GM12892 (cell line): Measurements from ENCODE around the gene ABHD18.
"Not testable (repeated sequence)": the region's sequence is repeated elsewhere in the genome, so short reads cannot be mapped to it uniquely, and the experiment has no call there.

Experiments used
- DNase-seq: peaks from one replicate; pipeline ENCODE4 v3.0.0; 2011; ENCODE audit not compliant: insufficient read length
- FAIRE-seq: peaks from 2 replicates; lab custom pipeline; 2011; peaks lifted over from hg19 to GRCh38; lab: Jason Lieb, UNC
- POLR2A ChIP-seq: IDR thresholded peaks from 2 replicates; pipeline ENCODE4 v1.6.1; 2011; ENCODE audit warnings: low read depth, low read length, control low read depth
- POLR2AphosphoS5 ChIP-seq: IDR thresholded peaks from 2 replicates; pipeline ENCODE4 v1.6.1; 2011; ENCODE audit warnings: low read depth, low read length, control low read depth
- TAF1 ChIP-seq: IDR thresholded peaks from 2 replicates; pipeline ENCODE4 v1.6.1; 2011; ENCODE audit warnings: low read depth, mild to moderate bottlenecking, control low read depth, low read length, borderline replicate concordance

ABHD18 gene

DNA sequence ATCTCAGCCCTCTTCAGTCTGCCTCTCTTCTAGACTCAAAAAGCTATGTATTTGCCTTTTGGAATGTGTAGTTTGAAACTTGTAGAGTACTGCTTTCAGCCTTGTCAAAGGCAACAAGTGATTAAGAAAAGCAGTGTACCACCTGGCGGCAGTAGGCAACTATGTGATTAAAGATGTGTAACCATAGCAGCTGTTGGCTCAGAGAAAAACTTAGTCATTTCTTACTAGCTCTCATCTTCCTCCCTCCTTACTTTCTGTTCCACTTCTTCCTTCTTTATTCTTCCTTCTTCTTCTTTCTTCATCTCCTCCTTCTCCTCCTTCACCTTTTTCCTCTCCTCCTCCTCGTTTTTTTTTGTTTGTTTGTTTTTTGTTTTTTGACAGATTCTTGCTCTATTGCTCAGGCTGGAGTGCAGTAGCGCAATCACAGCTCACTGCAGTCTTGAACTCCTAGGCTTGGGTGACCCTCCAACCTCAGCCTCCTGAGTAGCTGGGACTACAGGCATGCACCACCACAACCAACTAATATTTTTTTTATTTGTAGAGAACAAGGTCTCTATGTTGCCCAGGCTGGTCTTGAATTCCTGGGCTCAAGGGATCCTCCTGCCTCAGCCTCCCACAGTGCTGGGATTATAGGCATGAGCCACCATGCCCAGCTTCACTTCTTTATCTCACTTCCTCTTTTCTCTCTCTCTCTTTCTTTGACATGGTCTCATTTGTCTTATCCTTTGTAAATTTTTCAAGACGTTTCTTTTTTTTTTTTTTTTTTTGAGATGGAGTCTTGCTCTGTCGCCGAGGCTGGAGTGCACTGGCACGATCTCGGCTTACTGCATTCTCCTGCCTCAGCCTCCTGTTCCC lies 32.6 kb downstream of the ABHD18 start:
- TF ChIP-seq TAF1 (no peak), POLR2AphosphoS5 (no peak), POLR2A (no peak)
- FAIRE-seq (peak; percentile 90), DNase-seq (peak; percentile 16)

DNA sequence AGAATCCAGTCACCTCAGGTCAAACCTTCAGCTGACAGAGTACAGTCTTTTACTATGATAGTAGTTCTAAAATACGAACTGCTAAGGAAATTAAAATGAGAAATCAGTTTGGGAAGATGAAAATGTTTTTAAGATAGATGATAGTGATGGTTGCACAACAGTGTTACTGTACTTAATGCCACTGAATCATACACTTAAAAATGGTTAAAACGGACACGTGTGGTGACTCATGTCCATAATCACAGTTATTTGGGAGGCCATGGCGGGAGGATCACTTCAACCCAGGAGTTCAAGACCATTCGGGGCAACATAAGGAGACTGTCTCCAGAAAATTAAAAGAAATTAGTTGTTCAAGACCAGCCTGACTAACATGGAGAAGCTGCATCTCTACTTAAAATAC lies 41.4 kb downstream of the ABHD18 start:
- DNase-seq (no peak), FAIRE-seq (no peak)
- no peak for TF ChIP-seq POLR2AphosphoS5
- TF ChIP-seq POLR2A = no peak
- no peak for TF ChIP-seq TAF1

DNA sequence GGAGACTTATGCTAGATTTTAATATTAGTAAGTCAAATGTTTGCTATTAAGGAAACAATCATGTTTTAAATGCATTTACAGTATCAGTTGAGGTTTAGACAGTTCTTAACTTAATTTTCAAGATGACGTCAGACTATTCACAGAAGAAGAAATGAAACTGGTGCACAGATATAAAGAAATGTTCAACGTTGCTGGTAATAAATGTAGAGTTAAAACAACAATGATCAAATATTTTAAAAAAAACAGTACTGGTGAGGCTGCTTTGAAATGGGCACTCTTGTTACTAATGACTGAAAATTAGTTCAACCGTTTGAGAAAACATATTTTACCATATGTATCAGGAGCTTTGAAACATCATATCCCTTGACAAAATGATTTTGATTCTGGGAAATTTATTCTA lies 44.2 kb downstream of the ABHD18 start:
- FAIRE-seq = no peak
- TF ChIP-seq POLR2AphosphoS5 (no peak), POLR2A (no peak), TAF1 (no peak)
- DNase-seq = no peak

DNA sequence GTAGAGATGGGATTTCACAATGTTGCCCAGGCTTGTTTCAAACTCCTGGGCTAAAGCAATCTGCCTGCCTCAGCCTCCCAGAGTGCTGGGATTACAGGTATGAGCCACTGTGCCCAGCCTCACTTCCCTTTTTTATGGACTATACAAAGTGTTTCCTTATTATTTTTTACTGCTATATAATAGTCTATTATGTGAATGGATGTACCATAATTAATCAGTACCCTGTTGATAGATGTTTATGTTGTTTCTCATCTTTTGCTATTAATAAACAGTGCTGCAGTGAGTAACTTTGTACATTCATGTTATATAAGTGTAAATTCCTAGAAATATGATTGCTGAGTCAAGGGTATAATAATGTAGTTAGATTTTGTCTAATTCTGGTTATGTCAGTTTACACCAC lies 60.1 kb downstream of the ABHD18 start:
- TF ChIP-seq POLR2A = no peak
- TF ChIP-seq TAF1 = no peak
- no peak for TF ChIP-seq POLR2AphosphoS5
- DNase-seq (no peak), FAIRE-seq (no peak)

DNA sequence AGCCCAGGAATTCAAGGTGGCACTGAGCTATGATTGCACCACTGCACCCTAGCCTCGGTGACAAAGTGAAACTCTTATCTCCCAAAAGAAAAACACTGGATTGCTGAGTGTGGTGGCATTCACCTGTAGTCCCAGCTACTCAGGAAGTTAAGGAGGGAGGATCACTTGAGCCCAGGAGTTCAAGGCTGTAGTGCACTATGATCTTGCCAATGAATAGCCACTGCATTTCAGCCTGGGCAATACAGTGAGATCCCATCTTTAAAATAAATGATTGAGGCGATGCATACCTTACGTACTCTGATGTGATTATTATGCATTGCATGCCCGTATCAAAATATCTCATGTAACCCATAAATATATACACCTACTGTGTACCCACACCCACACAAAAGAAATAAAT lies 64.7 kb downstream of the ABHD18 start:
- TF ChIP-seq POLR2AphosphoS5 (no peak), TAF1 (no peak), POLR2A (no peak)
- DNase-seq = no peak
- FAIRE-seq = no peak

DNA sequence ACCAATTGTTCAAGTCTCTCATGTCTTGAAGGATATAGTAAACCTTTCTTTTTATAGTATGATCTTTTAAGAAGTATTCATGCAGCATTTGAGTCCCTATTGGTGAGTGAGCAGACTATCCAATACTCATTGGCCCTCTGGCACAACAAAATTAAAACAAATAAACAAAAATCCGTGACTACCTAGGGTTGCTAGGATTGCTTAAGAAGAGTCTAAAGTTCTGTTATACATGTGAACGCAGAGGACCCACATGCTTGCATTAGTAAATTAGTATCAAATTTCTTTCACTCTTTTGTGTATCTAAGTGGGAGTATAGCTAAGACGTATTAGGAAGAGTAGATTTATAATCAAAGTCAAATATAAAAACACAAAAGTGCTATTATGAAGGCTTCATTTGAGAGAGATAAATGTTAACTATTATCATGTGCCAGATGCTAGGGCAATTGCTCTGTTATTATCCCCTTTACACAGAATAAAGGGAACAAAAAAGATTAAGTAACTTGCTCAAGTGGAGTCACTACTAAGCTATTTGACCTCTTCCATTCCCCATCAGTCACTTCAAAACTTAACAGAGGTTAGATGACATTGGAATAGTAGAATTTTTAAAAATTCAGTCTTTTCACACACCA lies 66.7 kb downstream of the ABHD18 start:
- DNase-seq = no peak
- FAIRE-seq = no peak
- TF ChIP-seq POLR2AphosphoS5 (no peak), TAF1 (no peak), POLR2A (no peak)

DNA sequence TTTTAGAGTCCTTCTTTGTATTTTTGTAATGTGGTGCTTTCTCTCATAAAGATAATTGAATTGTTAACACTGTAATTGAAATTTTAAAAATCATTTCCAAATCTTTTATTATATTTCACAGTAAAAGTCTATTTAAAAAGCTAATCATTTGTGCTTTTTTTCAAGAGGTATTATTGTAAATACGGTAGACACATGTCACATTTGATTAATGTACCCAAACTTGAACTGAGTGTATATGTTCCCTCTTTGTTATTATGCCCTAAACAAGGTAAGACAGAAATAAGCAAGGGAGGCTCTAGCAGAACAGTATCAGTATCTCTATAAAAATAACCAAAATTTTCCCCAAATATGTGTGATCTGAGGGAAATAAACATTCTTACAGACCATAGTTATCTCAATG lies 74.4 kb downstream of the ABHD18 start:
- FAIRE-seq (no peak), DNase-seq (no peak)
- TF ChIP-seq POLR2AphosphoS5 (no peak), POLR2A (no peak), TAF1 (no peak)

DNA sequence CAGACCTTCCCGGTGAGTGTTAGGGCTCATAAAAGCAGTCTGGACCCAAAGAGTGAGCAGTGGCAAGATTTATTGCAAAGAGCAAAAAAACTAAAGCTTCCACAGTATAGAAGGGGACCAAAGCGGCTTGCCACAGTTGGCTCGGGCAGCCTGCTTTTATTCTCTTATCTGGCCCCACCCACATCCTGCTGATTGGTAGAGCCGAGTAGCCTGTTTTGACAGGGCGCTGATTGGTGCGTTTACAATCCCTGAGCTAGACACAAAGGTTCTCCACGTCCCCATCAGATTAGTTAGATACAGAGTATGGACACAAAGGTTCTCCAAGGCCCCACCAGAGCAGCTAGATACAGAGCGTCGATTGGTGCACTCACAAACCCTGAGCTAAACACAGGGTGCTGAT lies 81.8 kb downstream of the ABHD18 start:
- DNase-seq, FAIRE-seq: not testable (repeated sequence)

DNA sequence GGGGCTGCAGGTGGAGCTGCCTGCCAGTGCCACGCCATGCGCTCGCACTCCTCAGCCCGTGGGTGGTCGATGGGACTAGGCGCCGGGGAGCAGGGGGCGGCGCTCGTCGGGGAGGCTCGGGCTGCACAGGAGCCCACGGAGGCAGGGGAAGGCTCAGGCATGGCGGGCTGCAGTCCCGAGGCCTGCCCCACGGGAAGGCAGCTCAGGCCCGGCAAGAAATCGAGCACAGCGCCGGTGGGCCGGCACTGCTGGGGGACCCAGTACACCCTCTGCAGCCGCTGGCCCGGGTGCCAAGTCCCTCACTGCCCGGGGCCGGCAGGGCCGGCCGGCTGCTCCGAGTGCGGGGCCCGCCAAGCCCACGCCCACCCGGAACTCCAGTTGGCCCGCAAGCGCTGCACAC lies 82.3 kb downstream of the ABHD18 start:
- not testable (repeated sequence) for FAIRE-seq, DNase-seq

DNA sequence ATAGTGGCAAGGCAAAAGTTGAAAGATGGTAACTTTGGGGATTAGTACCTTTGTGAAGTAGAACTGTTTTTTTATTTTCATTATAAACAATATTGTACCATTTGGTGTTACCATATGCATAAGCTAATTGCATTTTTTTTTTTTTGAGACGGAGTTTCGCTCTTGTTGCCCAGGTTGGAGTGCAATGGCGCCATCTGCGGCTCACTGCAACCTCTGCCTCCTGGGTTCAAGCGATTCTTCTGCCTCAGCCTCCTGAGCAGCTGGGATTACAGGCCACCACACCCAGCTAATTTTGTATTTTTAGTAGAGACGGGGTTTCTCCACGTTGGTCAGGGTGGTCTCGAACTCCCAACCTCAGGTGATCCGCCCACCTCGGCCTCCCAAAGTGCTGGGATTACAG lies 86.0 kb downstream of the ABHD18 start:
- DNase-seq, FAIRE-seq: not testable (repeated sequence)

DNA sequence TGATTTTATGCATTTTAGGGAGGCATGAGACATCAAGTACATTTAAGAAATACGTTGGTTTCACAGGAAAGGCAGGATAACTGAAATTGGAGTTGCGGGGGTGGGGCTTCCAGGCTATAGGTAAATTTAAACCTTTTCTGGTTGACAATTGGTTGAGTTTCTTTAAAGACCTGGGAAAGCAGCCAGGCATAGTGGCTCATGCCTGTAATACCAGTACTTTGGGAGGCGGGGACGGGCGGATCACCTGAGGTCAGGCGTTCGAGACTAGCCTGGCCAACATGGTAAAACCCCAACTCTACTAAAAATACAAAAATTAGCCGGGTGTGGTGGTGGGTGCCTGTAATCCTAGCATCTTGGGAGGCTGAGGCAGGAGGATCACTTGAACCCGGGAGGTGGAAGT lies 89.7 kb downstream of the ABHD18 start:
- not testable (repeated sequence) for FAIRE-seq

DNA sequence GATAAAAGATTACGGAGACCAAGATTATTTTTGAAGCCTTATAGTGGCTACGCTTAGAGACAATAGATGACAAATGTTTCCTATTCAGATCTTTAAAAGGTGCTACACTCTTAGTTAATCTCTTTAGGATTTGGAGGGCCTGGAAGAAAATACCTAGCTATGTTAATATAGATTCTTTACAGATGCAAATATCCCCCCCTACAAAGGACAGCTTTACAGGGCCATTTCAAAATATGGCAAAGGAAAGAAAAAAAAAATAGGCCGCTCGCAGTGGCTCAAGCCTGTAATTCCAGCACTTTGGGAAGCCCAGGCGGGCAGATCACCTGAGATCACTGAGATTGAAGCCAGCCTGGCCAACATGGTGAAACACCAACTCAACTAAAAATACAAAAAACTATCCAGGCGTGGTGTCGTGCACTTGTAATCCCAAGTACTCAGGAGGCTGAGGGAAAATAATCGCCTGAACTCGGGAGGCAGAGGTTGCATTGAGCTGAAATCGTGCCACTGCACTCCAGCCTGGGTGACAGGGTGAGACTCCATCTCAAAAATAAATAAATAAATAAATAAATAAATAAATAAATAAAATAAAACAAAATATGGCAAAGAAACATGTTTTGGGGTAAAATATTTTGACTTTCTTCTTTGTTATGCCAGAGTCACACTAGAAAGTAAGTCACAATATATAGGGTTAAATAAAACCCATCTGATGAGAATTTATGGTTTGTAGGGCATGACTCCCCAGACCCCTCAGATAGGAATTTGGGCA lies 90.4 kb downstream of the ABHD18 start:
- FAIRE-seq = not testable (repeated sequence)

More for the DNA sequence above, 89.7 kb downstream of the ABHD18 start:
- not testable (repeated sequence) for DNase-seq

DNA sequence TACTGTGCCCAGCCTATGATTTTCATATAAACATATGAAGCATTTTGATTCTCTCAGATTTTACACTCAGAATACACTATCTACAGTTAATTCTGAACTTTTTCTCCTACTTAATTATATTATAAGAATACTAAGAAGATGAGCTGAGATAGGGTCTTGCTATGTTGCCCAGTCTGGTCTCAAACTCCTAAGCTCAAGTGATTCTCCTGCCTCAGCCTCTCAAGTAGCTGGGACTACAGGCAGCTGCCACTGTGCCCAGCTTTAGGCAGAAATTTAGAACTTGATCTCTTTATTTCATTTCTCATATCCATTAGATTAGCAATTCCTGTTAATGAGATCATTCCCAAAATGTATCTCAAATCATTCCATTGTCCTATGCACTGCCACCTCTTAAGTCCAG lies 91.2 kb downstream of the ABHD18 start:
- no peak for DNase-seq
- FAIRE-seq = no peak
- no peak for TF ChIP-seq TAF1
- no peak for TF ChIP-seq POLR2A
- TF ChIP-seq POLR2AphosphoS5 = no peak

More for the DNA sequence above, 90.4 kb downstream of the ABHD18 start:
- not testable (repeated sequence) for DNase-seq
